HG03066 (cell line): ENCODE measurements around the gene EXO1.
"Not testable (repeated sequence)": the region's sequence is repeated elsewhere in the genome, so short reads cannot be mapped to it uniquely, and the experiment has no call there.

Source experiments
- ATAC-seq: cut with Tn5 transposase; IDR thresholded peaks from one replicate; pipeline ENCODE4 v1.9.1; 2021; ENCODE audit warnings: low read depth; ENCODE audit not compliant: unreplicated experiment

Gene EXO1

GRCh38 chr1:241847796-241848685 is at the start of gene EXO1:
Gene EXO1, plus strand, starts transcription at chr1:241848204. Its CDS starts 2,222 bp downstream, at chr1:241850426.
- peak; percentile 96 for ATAC-seq

GRCh38 chr1:241799416-241799815 is 48.6 kb upstream of the EXO1 start:
- no peak for ATAC-seq

- ATAC-seq = no peak
Observed at GRCh38 chr1:241800640-241801039, 47.4 kb upstream of the EXO1 start.

GRCh38 chr1:241802863-241803262 is 45.1 kb upstream of the EXO1 start:
- no peak for ATAC-seq

GRCh38 chr1:241804706-241805105 is 43.3 kb upstream of the EXO1 start:
- ATAC-seq = not testable (repeated sequence)

- no peak for ATAC-seq
Observed at GRCh38 chr1:241808265-241808664, 39.7 kb upstream of the EXO1 start.

- no peak for ATAC-seq
Observed at GRCh38 chr1:241810769-241811405, 37.1 kb upstream of the EXO1 start.

- ATAC-seq = no peak
Observed at GRCh38 chr1:241813768-241814320, 34.2 kb upstream of the EXO1 start.

GRCh38 chr1:241816008-241816407 is 32.0 kb upstream of the EXO1 start:
- ATAC-seq = no peak

GRCh38 chr1:241817331-241817792 is 30.6 kb upstream of the EXO1 start:
- no peak for ATAC-seq

GRCh38 chr1:241817956-241818612 is 29.9 kb upstream of the EXO1 start:
- no peak for ATAC-seq

- ATAC-seq = no peak
Observed at GRCh38 chr1:241819340-241819866, 28.6 kb upstream of the EXO1 start.

- ATAC-seq = no peak
Observed at GRCh38 chr1:241821363-241821762, 26.6 kb upstream of the EXO1 start.

GRCh38 chr1:241822846-241823245 is 25.2 kb upstream of the EXO1 start:
- ATAC-seq = no peak

- ATAC-seq = no peak
Observed at GRCh38 chr1:241823925-241824324, 24.1 kb upstream of the EXO1 start.

GRCh38 chr1:241825581-241825980 is 22.4 kb upstream of the EXO1 start:
- no peak for ATAC-seq

- not testable (repeated sequence) for ATAC-seq
Observed at GRCh38 chr1:241826613-241827012, 21.4 kb upstream of the EXO1 start.

GRCh38 chr1:241827264-241827663 is 20.7 kb upstream of the EXO1 start:
- ATAC-seq = no peak

- no peak for ATAC-seq
Observed at GRCh38 chr1:241828463-241829021, 19.5 kb upstream of the EXO1 start.

- no peak for ATAC-seq
Observed at GRCh38 chr1:241829468-241829867, 18.5 kb upstream of the EXO1 start.
